Adrenal gland (tissue), 5 donors: Measurements from ENCODE around the gene PRRG4.

ENCODE experiments used
- CTCF ChIP-seq, 6 experiments: fragments of 450-650 bp in 4 of 6; fragments of 200-600 bp in 2 of 6; sonication (generic) in 1 of 6; IDR thresholded peaks; 1 replicate in 5 of 6; 2 replicates in 1 of 6; pipeline versions ENCODE4 v1.5.1 to v1.8.0; 2016 to 2021; ENCODE audit warnings: antibody characterized with exemption in 6 of 6, mild to moderate bottlenecking in 2 of 6, moderate library complexity in 1 of 6
- POLR2A ChIP-seq, 2 donors: fragments of 450-650 bp; IDR thresholded peaks; one replicate each; pipeline ENCODE4 v1.6.1; 2017; ENCODE audit warnings: antibody characterized with exemption in 2 of 2, mild to moderate bottlenecking in 2 of 2, moderate library complexity in 1 of 2
- donor health status: DM: no; HTN: no; CAD: no.

DNA sequence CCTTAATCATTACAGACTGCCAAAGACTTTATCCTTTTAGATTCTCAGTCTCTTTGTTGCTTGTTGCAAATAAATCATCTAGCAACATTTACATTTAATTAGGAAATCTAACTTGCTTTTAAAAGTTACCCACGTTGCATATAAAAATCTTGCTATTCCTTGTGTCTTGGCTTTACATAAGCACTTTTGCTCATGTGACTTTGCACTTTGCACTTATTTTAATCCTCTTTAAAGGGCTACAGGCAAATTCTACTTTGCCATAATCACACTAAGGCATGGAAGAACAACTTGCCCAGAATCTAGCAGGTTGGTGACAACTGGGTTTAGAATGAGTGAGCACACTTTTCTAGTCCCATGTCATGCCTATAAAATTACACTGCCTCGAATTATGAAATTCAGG, 25.9 kb downstream of the PRRG4 start:
- TF ChIP-seq CTCF (IDR thresholded peaks at IDR 0.05) (no peak), POLR2A (IDR thresholded peaks at IDR 0.05) (no peak)
